Activated CD8-positive, alpha-beta memory T cell treated with anti-CD3 and anti-CD28 coated beads for 4 hours (primary cell): ENCODE data around the gene SIGLEC7.
"Not testable (repeated sequence)": the region's sequence is repeated elsewhere in the genome, so short reads cannot be mapped to it uniquely, and the experiment has no call there.

ENCODE experiments used
- DNase-seq, 2 donors: peaks; one replicate each; pipeline ENCODE4 v3.0.0-alpha.2; 2020; ENCODE audit warnings: low read depth in 2 of 2

Gene SIGLEC7

GRCh38 chr19:51138549-51138979 is 3.5 kb upstream of the SIGLEC7 start:
- DNase-seq, result no peak

DNA sequence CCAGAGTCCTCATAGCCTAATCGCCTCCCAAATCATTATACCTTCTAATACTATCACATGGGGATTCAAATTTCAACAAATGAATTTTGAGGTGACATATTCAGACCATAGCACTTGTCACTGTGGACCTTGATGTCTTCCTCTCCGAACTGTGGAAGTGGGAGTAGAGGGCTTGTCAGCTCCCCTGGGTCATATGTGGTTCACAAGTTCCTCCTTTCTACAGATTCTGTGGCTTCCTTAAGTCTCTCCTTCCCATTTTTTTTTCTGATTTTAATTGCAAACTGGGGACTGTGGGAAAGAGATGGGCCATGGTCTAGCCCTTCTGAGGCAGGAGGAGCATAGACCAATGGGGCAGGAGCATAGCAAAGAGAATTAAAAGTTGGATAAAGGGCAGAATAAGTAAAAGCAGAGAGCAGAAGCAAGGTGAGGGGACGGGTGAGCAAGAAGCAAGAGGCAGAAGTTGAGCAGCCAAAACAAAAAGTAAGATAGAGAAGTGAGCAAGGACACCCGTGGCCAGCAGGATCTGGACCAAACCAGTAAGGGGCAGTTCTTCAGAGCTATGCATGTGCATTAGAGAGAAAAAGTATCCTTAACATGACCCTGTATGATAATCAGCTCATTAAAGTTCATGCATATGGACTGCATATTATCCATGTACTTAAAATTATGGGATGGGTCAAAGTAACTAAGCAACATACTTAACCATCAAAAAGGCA is 2.6 kb upstream of the SIGLEC7 start:
- no peak for DNase-seq

DNA sequence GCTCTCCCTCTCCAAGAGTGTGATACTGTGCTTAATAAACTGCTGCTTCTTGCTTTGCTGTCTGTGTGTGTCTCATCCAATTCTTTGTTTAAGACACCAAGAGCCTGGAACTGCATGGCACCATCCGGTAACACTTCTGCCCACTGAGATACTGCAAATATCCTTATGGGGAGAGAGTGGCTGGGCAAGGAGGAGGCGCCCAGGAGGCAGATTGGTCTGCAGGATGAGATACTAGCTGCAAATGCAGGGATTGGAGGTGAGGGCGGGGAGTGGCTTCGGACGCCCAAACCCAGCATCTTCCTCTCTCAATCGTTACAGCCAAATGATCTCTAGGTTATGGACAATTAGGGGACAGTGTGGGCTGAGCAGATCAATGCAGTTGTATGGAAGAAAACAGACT is 1.7 kb upstream of the SIGLEC7 start:
- DNase-seq, result no peak

DNA sequence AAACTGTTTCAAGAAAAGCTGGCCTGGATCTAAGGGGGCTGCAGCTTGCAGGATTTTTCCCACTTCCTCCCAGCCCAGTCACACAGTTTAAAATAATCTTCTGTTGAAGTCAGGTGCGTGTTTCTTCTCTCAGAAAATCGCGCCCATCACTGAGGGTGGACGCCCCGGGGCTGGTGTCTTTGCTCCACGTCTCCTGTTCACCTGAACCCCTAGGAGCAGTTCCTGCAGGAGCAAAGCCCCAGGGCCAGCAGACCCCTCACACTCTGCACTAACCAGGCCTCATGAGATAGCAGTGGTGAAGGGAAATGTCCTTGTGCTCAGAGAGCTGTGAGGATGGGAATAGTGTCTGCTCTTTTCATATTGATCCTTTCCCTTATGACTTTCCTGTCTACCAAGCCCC is 920 bp upstream of the SIGLEC7 start:
- DNase-seq, result no peak

GRCh38 chr19:51142809-51143475 is 841 bp downstream of the SIGLEC7 start:
- not testable (repeated sequence) for DNase-seq

- no peak for DNase-seq
These were observed 1.4 kb downstream of the SIGLEC7 start for GRCh38 chr19:51143486-51143885.

- DNase-seq, result no peak
These were observed 2.5 kb downstream of the SIGLEC7 start for GRCh38 chr19:51144482-51145045.

GRCh38 chr19:51145916-51146493 is 3.9 kb downstream of the SIGLEC7 start:
- no peak for DNase-seq

DNA sequence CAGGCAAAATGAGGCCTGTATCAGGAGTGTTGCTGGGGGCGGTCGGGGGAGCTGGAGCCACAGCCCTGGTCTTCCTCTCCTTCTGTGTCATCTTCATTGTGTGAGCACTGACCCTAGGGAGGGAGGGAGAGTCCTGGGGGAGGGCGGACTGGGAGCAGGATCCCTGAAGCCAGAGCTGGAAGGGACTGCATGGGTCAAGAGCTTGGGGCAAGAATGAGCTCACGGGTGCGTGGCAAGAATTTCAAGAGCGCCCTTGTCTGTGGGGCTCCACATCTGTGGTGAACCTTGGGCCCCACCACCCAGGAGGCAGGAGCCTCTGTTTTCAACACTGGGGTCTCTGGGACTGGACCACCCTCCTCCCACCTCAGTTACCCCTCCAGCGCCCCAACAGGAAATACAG is 4.7 kb downstream of the SIGLEC7 start:
- no peak for DNase-seq

GRCh38 chr19:51147663-51148062 is 5.6 kb downstream of the SIGLEC7 start:
- DNase-seq, result no peak

DNA sequence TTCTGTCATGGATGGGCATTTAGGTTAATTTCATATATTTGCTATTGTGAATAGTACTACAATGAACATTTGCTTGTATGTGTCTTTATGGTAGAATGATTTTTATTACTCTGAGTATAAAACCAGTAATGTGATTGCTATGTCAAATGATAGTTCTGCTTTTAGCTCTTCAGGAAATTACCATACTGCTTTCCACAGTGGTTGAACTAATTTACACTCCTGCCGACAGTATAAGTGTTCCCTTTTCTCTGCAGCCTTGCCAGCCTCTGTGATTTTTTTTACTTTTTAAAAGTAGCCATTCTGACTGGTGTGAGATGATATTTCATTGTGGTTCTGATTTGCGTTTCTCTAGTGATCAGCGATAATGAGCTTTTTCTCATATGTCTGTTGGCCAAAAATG is 6.5 kb downstream of the SIGLEC7 start:
- no peak for DNase-seq

DNA sequence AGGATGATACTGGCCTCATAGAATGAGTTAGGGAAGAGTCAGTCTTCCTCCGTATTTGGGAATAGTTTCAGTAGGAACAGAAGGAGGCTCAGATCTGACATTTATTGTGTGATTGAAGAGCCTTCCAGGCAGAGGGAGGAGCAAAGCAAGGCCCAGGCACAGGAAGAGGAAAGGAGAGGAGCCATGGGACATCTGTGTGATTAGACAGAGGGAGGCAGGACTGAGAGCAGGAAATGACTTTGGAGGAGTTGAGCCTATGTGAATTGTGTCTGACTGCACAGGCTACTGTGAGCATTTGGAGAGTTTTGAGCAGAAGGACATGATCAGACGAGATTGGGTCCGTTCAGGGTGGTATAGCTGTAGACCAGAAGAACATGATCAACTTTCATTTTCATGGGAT is 8.5 kb downstream of the SIGLEC7 start:
- no peak for DNase-seq

DNA sequence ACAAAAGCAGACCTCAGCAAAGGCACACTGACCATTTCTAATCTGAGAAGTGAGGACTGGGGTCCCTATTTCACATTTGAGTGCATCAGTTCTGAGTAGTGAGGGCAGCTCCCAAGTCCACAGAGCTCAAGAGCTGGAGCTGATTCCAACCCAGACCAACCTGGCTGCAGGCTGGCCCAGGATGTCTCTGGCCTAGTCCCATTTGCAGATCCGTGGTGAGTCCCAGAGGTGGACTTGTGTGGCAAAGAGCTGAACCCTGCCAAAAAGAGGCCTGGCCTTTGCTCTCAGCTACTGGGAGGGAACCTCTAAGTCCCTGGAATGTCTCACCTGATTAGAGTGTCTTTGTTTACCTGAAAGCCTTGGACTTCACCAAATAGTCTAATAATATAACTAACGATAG is 14.6 kb downstream of the SIGLEC7 start:
- no peak for DNase-seq

DNA sequence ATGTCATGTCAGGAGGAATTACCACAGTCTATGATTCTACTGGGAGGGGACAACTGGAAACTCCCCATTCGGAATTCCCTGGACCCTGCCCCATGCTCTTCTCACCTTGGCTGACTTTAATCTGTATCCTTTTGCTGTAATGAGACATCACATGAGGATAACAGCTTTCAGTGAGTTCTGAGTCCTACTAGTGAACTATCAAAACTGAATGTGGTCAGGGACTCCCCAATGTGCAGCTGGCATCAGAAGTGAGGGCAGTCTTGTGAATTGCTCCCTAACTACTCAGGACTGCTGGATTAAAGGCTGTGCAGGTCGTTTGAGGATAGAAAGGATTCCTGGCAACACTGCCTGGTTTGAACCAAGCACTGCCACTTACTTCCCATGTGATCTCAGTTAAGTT is 15.2 kb downstream of the SIGLEC7 start:
- DNase-seq, result no peak

- DNase-seq, result peak; percentile 45 to 55
These were observed 16.5 kb downstream of the SIGLEC7 start for GRCh38 chr19:51158474-51159129.

GRCh38 chr19:51159656-51160055 is 17.6 kb downstream of the SIGLEC7 start:
- no peak for DNase-seq

GRCh38 chr19:51161266-51161665 is 19.2 kb downstream of the SIGLEC7 start:
- DNase-seq, result no peak

GRCh38 chr19:51161867-51162496 is 19.9 kb downstream of the SIGLEC7 start:
- DNase-seq, result no peak

DNA sequence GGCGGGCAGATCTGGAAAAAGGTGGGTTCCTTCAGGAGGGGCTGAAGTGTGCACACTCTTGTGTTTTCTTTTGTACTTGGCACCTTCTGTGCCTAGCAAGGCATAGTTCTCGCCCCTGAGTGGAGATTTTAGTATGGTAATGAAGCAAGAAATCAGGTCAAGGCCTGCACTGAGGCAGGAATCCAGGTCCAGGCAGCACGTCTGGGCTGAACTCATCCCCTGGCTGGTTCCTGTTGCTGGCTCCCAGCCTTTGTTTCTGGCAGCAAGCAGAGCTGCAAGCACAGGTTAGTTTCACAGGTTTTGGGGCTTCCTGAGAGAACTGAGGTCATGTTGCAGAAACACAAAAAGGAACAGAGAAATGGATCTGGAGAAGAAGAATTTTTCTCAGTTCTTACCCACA is 21.2 kb downstream of the SIGLEC7 start:
- no peak for DNase-seq

GRCh38 chr19:51164215-51164614 is 22.1 kb downstream of the SIGLEC7 start:
- DNase-seq, result no peak

DNA sequence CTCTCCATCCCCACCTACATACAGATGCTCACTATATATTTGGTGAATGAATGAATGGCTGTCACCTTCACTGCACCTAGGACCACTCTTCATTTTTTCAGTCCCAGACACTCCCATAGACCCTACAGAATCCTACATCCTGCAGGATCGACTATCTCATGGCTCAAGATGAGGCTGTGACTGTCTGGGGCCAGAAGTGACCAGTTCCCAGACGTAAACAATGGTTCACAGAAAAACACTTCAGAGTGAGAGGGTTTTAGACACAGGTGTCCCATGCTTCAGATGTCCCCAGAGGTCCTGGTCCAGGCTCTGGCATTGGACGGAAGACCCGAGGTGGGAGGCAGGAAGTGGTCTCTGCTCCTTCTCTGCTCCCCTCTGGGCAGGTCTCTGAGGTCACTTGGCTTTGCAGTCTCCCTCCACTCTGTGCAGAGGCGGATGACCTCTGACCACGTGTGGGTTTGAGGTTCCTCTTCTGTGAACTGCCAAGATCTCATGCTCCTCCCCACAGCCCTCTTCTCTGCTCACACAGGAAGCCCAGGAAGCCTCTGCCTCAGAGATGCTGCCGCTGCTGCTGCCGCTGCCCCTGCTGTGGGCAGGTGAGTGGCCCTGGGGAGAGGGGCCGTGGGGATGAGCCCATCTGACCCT is 24.9 kb downstream of the SIGLEC7 start:
- peak; percentile 14 to 17 for DNase-seq
